WI38 (cell line): Measurements from ENCODE around the gene PID1.

Source experiments
- H3K4me3 ChIP-seq: 2 replicates; pipeline ENCODE4 v1.5.1; 2011; ENCODE audit warnings: low read depth, mild to moderate bottlenecking, control low read depth, low read length
- TF ChIP-seq, protein P1 (sequence below): IDR thresholded peaks from 2 replicates; pipeline ENCODE4 v1.5.1; 2012; ENCODE audit warnings: low read depth, mild to moderate bottlenecking, control low read depth, low read length

PID1 gene

DNA sequence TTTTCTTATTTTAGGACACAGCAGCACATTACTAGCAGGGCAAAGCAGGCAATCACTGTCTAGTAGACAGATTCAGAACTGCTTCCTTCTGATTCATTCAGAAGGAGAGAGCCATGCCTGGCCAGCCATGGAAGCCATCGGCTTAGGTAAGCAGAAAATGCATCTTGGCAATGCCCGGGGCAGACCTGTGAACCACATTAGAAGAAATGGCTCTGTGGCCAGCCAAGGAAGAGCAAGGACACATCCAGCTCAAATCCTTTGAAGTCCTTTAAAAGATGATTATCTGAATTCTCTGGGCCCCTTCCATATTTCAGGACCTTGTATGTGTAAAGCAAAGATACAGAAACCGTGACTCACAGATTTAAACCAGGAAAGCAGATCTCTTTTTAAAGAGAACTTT, 227.4 kb downstream of the PID1 start:
- TF ChIP-seq, protein P1, sequence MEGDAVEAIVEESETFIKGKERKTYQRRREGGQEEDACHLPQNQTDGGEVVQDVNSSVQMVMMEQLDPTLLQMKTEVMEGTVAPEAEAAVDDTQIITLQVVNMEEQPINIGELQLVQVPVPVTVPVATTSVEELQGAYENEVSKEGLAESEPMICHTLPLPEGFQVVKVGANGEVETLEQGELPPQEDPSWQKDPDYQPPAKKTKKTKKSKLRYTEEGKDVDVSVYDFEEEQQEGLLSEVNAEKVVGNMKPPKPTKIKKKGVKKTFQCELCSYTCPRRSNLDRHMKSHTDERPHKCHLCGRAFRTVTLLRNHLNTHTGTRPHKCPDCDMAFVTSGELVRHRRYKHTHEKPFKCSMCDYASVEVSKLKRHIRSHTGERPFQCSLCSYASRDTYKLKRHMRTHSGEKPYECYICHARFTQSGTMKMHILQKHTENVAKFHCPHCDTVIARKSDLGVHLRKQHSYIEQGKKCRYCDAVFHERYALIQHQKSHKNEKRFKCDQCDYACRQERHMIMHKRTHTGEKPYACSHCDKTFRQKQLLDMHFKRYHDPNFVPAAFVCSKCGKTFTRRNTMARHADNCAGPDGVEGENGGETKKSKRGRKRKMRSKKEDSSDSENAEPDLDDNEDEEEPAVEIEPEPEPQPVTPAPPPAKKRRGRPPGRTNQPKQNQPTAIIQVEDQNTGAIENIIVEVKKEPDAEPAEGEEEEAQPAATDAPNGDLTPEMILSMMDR, result no peak

DNA sequence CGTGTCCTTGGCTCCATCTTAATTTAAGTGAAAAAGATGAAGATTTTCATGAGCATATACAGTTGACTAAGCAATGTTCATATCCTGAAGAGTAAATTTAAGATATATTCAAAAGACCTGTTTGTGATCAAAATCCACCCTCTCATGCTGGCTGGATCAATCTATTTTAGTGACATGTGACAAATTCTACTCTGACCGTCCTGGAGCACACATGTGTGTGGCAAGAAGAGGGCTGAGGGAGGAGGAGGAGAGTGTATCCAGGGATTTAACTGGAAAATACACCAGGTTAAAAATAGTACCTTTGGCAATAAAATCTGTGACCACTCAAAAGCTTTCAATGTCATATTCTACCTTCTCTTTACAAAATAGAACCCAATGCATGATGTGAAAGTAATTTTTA, 228.7 kb downstream of the PID1 start:
- H3K4me3 ChIP-seq, result no peak overlapping the region
- TF ChIP-seq, protein P1, result no peak

More for the DNA sequence above, 227.4 kb downstream of the PID1 start:
- H3K4me3 ChIP-seq, result no peak overlapping the region

DNA sequence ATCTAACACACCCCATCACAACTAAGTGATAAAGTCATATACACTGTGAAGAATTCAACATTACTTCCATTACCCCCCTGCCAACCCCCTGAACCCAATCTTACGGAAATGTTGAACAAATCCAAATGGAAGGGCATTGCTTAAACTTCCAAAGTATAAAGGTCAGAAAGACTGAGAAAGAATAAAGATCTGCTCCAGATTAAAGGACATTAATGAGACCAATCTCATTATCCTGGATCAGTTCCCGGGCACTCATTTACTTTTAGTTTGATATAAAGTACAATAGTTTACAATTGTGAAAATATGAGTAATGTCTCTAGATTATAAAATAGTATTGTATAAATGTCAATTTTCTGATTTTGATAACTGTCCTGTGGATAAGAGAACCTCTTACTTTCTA, 229.4 kb downstream of the PID1 start:
- H3K4me3 ChIP-seq, result no peak overlapping the region
- TF ChIP-seq, protein P1, result no peak

DNA sequence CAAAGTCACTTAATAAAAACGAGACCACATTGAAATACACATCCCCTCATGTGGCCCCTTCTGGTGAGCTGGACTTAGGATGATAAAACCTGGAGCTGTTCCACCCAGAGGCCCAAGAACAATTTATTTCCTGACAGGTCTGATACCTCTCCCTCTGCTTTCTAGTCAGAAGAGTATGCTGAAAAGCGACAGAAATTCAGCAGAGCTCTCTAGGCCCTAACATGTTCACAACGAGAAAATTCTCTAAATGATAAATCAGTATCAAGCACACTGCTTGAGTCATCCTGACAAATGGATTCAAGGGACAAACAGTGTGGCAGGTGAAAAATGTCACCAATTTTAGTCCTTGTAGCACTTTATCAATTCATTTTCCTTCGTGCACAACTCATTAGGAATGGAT, 233.5 kb downstream of the PID1 start:
- TF ChIP-seq, protein P1, result no peak
- no peak overlapping the region for H3K4me3 ChIP-seq

DNA sequence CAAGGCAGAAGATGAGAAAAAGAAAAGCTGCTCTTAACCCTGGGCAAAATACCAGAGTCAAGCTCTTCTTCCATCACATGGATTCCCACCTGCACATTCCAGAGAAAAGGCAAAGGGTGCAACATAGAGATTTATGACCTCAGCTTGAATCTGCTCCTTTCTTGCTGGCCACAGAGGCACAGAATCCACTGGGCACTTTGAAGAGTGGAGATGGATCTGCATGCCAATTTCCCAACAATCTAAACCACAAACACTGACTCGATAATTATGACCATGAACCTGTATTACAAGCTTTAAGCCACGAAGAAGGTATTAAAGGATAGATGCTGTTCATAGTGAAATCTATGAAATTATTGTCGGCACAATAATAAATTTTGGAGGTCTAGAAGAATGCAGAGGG, 237.3 kb downstream of the PID1 start:
- no peak overlapping the region for H3K4me3 ChIP-seq
- TF ChIP-seq, protein P1, result no peak

DNA sequence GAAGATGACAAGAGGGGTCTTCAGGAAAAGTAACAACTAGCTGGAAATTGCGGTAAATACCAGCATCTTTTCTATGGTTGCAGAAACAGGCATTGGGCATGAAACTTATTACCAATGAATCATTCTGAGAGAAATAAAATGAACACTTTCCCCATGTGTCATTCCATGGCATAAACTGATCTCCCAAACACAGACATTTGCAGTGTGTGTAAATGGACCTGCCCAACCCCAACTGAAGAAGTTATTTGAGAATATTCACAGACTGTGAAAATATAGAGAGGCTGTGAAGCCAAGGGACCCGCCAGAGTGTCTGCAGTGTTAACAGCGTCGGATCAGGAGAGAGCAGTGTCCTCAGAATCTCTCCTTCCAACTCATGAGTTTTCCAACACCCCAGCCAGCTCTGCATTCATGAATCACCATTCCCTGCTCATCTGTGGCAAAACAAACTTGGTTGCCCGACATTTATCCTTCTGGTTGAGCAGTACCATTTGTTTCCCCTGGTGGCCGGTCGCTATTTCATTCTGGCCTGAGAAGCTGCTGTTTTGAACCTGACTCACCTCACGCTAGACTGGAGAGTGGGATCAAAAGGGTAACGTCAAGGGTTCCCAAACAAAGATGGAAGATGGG, 238.4 kb downstream of the PID1 start:
- H3K4me3 ChIP-seq, result no peak overlapping the region
- TF ChIP-seq, protein P1, result no peak

DNA sequence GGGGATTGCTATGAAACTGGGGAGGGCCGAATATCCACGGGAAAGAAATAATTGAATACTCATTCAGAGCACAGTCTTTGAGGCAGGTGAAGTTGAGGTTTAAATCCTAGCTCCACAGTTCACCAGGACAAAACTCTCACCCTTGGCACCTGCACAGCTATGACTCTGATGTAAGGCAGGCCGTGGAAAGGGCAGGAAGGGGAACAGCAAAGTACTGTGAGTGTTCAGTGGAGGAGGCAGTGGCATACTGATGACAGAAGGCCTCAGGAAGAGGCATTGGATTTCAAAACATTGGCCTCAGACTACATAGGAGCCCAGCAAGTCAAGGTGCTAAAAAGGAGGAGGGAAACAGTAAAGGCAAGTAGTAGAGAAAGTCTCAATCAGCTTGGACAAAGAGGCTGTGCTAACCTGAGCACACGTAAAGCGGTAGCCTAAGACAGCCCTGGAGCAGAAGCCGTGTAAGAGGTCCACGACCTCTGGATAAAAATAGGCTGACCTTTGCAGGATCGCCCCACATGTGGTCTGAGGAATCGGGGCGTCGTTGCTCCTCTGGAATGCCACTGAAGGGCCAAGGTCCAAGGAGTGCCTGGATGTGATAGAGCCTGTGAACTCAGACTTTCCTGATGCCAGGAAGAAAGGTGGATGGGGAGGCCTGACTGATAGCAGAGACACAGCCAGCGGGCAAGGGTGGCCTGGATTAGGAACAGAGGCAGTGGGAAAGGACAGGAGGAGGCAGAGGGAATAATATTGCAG, 243.6 kb downstream of the PID1 start:
- TF ChIP-seq, protein P1, result no peak
- no peak overlapping the region for H3K4me3 ChIP-seq
